DMS53 (cell line): ENCODE measurements around the gene CD320.
A peak's percentile ranks its signal among the peaks of the same experiment; 100 is the strongest.

ENCODE experiments used
- DNase-seq: peaks from one replicate; lab custom pipeline; 2025; lab: John Stamatoyannopoulos, UW

Gene CD320

GRCh38 chr19:8254286-8255001 lies 53.7 kb downstream of the CD320 start:
- no peak for DNase-seq

- DNase-seq, result no peak
Measured at GRCh38 chr19:8253678-8254077, 54.5 kb downstream of the CD320 start.

- DNase-seq, result peak; percentile 83
Measured at GRCh38 chr19:8252922-8253589, 55.1 kb downstream of the CD320 start.
